DLD1 (cell line): ENCODE results near the gene ZDHHC19.
"Not testable (repeated sequence)": the region's sequence is repeated elsewhere in the genome, so short reads cannot be mapped to it uniquely, and the experiment has no call there.

ENCODE experiments used
- in situ Hi-C: cut with HindIII; loops from 2 replicates; pipeline ENCODE4 v1.10.0; 2017; ENCODE audit warnings: low sequenced_read_pairs

The ZDHHC19 gene

GRCh38 chr3:196225763-196226364 is 14.7 kb upstream of the ZDHHC19 start:
- in situ Hi-C loops: no loop called here

GRCh38 chr3:196225086-196225485 is 13.9 kb upstream of the ZDHHC19 start:
- in situ Hi-C loops: no loop called here

GRCh38 chr3:196222876-196223595 is 11.8 kb upstream of the ZDHHC19 start:
- in situ Hi-C loops: no loop called here

DNA sequence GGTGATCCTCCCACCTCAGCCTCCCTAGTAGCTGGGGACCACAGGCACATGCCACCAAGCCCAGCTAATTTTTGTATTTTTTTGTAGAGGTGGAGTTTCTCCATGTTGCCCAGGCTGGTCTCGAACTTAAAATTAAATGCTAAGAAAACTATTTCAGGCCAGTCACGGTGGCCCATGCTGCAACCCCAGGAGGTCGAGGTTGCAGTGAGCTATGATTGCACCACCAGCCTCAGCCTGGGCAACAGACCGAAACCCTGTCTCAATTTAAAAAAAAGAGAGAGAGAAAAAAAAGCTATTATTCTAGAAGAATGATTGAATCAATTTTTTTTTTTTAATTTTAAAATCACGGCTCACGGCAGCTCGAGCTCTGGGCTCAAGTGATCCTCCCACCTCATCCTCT is 9.8 kb upstream of the ZDHHC19 start:
- in situ Hi-C loops: no loop called here

- in situ Hi-C loops: no loop called here
Measured at GRCh38 chr3:196220587-196220986, 9.4 kb upstream of the ZDHHC19 start.

DNA sequence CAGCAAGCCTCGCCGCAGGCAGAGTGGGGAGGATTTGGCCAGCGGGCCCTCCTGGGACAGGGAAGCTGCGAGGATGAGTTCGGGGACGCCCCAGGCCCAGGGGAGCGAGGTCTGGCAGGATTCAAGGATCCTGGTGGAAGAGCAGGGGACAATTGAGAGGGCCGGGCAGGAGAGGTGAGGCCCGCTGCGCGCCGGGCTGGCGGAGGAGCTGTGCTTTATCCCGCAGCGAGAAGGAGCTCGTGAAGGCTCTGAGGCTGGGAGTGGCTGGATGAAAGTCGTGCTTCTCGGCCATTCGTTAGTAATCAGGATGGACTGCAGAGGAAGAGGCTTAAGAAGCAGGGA is 8.7 kb upstream of the ZDHHC19 start:
- in situ Hi-C loops: no loop called here

- in situ Hi-C loops: no loop called here
Measured at GRCh38 chr3:196219194-196219969, 8.2 kb upstream of the ZDHHC19 start.

- in situ Hi-C loops: no loop called here
Measured at GRCh38 chr3:196218155-196218712, 7.0 kb upstream of the ZDHHC19 start.

GRCh38 chr3:196217307-196218154 is 6.3 kb upstream of the ZDHHC19 start:
- in situ Hi-C loops: no loop called here

GRCh38 chr3:196216681-196217211 is 5.5 kb upstream of the ZDHHC19 start:
- in situ Hi-C loops: no loop called here

- in situ Hi-C loops: no loop called here
Measured at GRCh38 chr3:196216089-196216564, 4.9 kb upstream of the ZDHHC19 start, which contains the start of gene SLC51A. Gene SLC51A (plus strand): TSS chr3:196216534. CDS start chr3:196216713, 179 bp downstream.

DNA sequence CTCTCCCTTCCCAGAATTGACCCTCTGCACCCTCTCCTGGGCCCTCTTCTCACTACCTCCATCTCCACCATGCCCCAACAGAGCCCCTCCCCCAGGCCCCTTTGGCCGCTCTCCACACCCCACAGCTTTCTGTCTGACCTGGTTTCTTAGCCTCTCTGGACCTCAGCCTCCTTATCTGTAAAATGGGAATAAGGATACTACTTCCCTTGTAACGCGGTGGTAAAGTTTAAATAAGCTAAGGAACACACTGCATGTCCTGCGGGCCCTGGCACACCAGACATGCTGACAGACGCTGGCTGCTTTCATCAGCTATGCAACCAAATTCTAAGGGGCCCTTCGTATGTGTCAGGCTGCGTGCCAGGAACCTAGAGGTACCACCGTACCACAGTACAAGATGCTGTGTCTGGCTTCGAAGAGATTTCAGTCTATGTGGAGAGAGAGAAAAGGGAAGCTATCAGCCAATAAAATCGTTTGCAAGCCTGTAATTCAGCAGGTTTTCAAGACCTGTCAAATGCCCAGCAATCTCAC is 4.4 kb upstream of the ZDHHC19 start:
- in situ Hi-C loops: no loop called here

- in situ Hi-C loops: no loop called here
Measured at GRCh38 chr3:196214783-196215441, 3.7 kb upstream of the ZDHHC19 start.

DNA sequence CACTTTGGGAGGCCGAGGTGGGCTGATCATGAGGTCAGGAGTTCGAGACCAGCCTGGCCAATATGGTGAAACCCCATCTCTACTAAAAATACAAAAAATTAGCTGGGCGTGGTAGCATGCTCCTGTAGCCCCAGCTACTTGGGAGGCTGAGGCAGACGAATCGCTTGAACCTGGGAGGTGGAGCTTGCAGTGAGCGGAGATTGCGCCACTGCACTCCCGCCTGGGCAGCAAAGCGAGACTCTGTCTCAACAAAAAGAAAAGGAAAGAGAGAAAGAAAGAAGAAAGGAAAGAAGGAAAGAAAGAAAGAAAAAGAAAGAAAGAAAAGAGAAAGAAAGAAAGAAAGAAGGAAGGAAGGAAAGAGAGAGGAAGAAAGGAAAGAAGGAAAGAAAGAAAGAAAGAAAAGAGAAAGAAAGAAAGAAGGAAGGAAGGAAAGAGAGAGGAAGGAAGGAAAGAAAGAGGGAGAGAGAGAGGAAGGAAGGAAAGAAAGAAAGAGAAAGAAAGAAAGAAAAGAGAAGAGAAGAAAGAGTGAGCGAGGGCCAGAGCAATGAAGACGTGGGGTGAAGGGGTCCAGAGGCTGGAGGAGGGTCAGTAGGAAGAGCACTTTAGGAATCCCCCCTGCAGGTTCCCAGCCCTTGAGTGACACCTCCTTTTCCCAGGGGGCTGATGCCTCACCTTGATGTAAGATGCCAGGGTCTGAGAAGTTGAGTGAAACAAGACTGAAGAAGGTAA is 1.1 kb downstream of the ZDHHC19 start:
- in situ Hi-C loops: not testable (repeated sequence)

DNA sequence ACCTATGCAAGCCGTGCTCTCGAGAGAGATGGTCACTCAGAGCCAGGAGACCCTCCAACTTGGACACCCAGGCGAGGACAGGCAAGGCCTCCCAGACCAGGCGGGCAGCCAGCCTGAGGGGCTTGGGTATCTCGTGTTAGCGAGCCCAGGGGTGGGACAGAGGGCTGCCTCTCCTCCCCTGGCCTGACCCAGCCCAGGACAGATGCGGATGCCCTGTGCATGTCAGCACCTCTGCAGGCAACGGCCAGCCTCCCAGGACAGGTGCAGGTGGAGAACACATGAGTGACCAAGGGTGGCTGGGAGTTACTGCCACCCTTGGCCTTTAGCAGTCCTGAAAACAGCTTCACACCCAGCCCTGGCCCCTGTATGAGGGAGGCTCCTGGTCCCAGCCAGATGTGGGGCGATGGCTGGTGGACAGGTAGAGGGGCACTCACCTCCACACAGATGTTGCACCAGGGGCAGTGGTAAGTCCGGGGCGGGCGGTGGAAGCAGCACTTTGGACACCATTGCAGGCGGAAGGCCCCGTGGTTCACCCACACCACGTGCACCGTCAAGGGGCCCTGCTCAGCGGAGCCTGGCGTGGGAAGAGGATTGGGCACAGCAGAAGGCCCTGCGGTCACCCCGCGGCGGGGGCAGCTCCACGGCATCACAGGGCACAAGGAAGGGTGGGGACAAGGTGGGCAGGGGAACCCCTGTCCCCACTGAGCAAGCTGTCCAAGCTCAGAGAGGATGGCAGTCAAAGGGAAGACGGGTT is 2.1 kb downstream of the ZDHHC19 start:
- in situ Hi-C loops: no loop called here

DNA sequence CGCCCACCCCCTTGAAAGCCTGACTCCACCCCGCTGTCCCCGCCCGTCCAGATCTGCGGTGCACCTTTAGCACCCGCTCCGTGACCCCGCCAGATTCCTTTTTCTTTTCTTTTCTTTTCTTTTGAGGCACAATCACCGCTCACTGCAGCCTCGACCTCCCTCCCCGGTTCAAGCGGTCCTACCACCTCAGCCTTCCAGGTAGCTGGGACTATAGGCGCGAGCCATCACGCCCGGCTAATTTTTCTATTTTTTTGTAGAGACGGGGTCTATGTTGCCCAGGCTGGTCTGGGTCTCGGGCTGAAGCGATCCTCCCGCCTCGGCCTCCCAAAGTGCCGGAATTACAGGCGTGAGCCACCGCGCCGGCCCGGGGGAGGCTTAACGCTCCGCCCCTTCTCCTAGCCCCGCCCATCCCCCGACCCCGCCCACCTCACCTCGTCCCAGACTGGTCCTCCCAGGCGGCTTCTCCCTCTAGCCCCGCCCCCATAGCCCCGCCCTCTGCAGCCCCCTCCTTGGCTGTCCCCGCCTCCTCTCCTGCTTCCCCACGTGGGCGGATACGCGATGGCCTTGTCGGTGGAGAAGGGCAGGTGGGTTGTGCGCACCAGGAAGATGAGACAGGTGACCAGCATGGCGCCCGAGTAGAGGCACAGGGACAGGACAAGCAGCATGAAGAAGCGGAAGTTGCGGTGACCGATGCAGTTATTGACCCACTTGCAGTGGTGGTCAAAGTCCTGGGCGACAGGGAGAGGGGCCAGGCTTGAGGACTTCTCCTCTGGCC is 3.2 kb downstream of the ZDHHC19 start:
- in situ Hi-C loops: no loop called here

DNA sequence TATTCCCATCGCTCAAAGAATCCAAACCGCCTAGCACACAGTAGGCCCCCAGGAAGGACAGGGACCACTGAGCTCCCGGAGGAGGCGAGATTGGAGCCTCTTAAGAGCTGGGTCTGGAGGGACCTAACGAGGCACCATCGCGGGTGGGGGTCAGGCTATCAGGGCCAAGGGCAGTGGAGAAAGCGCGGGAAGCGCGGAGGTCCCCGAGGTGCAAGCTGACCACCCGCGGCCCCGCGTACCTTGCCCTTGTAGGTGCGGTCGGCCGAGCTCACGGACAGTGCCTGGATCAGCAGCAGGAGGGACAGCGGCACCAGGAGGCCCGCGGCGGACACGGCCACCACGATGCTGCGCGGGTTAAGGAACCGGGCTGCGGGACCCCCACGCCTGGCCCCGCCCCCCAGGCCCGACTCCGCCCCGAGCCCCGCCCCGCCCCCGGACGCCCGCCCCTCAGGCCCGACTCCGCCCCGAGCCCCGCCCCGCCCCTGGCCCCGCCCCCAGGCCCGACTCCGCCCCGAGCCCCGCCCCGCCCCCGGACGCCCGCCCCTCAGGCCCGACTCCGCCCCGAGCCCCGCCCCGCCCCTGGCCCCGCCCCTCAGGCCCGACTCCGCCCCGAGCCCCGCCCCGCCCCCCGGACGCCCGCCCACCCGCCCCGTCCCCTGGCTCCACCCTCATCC is 3.9 kb downstream of the ZDHHC19 start:
- in situ Hi-C loops: no loop called here
